Endothelial cell of umbilical vein (primary cell): ENCODE data around the gene SNX5. TPM values are rescaled to one million over a fixed set of nuclear protein-coding genes. Genes with fewer than 3 reads are reported as not detected.

Source experiments
- BruUV-seq: library from RNA; stranded (reverse); fragments of 400-500 nt; replicated peaks from 2 replicates; lab custom pipeline; 2021; lab: Mats Ljungman, UMichigan
- CTCF ChIA-PET: fragments of 300-600, 350-600 bp; sonication (Branson Sonifier 250); formaldehyde crosslinking; loops from one replicate; lab custom pipeline; 2021; ENCODE audit warnings: antibody characterized with exemption, inconsistent platforms; lab: Charles Lee
- POLR2A ChIA-PET: fragments of 300-600, 350-600 bp; sonication (Branson Sonifier 250); formaldehyde crosslinking; loops from one replicate; lab custom pipeline; 2021; ENCODE audit warnings: antibody characterized with exemption, inconsistent platforms; lab: Charles Lee
- DNase-seq: peaks from one replicate; pipeline ENCODE4 v3.0.0-alpha.2; 2011; ENCODE audit warnings: low read depth, low spot score
- FAIRE-seq: peaks from 2 replicates; lab custom pipeline; 2011; peaks lifted over from hg19 to GRCh38; lab: Jason Lieb, UNC
- H2AFZ ChIP-seq: 2 replicates; pipeline ENCODE4 v1.6.0; 2012; ENCODE audit warnings: low read depth, low read length, control low read depth, inconsistent platforms
- H3K27ac ChIP-seq: 2 replicates; pipeline ENCODE4 v1.5.1; 2011; ENCODE audit warnings: low read depth, mild to moderate bottlenecking, control low read depth, low read length, moderate library complexity; ENCODE audit not compliant: insufficient read depth
- H3K27me3 ChIP-seq, 2 experiments: 2 replicates each; pipeline versions ENCODE4 v1.6.0 to v1.6.1; 2011; ENCODE audit warnings: low read length in 2 of 2, mixed read lengths in 1 of 2; ENCODE audit not compliant: control insufficient read depth in 2 of 2, insufficient read depth in 2 of 2
- H3K36me3 ChIP-seq, 2 experiments: 2 replicates in 1 of 2; 3 replicates in 1 of 2; pipeline ENCODE4 v1.5.1; 2011; ENCODE audit warnings: low read length in 2 of 2, mild to moderate bottlenecking in 1 of 2, moderate library complexity in 1 of 2; ENCODE audit not compliant: control insufficient read depth in 2 of 2, insufficient read depth in 2 of 2; ENCODE audit errors: extremely low read depth in 1 of 2
- H3K4me1 ChIP-seq: 3 replicates; pipeline ENCODE4 v1.5.1; 2011; ENCODE audit warnings: mild to moderate bottlenecking, low read length; ENCODE audit not compliant: control insufficient read depth, insufficient read depth; ENCODE audit errors: extremely low read depth
- H3K4me2 ChIP-seq: 2 replicates; pipeline ENCODE4 v1.6.1; 2011; ENCODE audit warnings: low read length, control low read depth, mixed read lengths; ENCODE audit not compliant: insufficient read depth
- H3K4me3 ChIP-seq, 3 experiments: fragments of 200-600 bp in 1 of 3; sonication (generic), shearing (Covaris generic) in 1 of 3; replicated peaks in 1 of 3; 2 replicates each; pipeline ENCODE4 v1.5.1; 2011 to 2016; ENCODE audit warnings: control low read depth in 3 of 3, low read length in 3 of 3, mild to moderate bottlenecking in 2 of 3, inconsistent platforms in 1 of 3, low read depth in 1 of 3, moderate library complexity in 1 of 3; ENCODE audit not compliant: insufficient read depth in 1 of 3
- H3K79me2 ChIP-seq: 2 replicates; pipeline ENCODE4 v1.6.0; 2012; ENCODE audit warnings: low read length, inconsistent platforms; ENCODE audit not compliant: control insufficient read depth, insufficient read depth
- H3K9ac ChIP-seq: replicated peaks from 2 replicates; pipeline ENCODE3; 2011; ENCODE audit warnings: low read length, control low read depth; ENCODE audit not compliant: insufficient read depth; ENCODE audit errors: extremely low read depth
- H3K9me1 ChIP-seq: replicated peaks from 3 replicates; pipeline ENCODE4 v1.6.0; 2011; ENCODE audit warnings: mild to moderate bottlenecking, low read length; ENCODE audit not compliant: control insufficient read depth, insufficient read depth; ENCODE audit errors: extremely low read depth
- H3K9me3 ChIP-seq: replicated peaks from 2 replicates; pipeline ENCODE4 v1.5.1; 2012; ENCODE audit warnings: low read length, inconsistent platforms; ENCODE audit not compliant: control insufficient read depth, insufficient read depth
- H4K20me1 ChIP-seq: replicated peaks from 2 replicates; pipeline ENCODE3; 2011; ENCODE audit warnings: mild to moderate bottlenecking, low read length; ENCODE audit not compliant: control insufficient read depth, insufficient read depth; ENCODE audit errors: extremely low read depth
- CTCF ChIP-seq, 2 donors: IDR thresholded peaks; 1 replicate in 1 of 2; 2 replicates in 1 of 2; pipeline ENCODE4 v1.5.1; 2011; ENCODE audit warnings: low read length in 2 of 2, mild to moderate bottlenecking in 2 of 2, moderate library complexity in 2 of 2, control low read depth in 1 of 2, inconsistent platforms in 1 of 2, low read depth in 1 of 2; ENCODE audit not compliant: insufficient read depth in 1 of 2; ENCODE audit errors: extremely low read depth in 1 of 2
- EZH2 ChIP-seq: IDR thresholded peaks from 2 replicates; pipeline ENCODE4 v1.6.1; 2012; ENCODE audit warnings: borderline replicate concordance, low read depth, mild to moderate bottlenecking, moderate library complexity, low read length, inconsistent platforms; ENCODE audit not compliant: severe bottlenecking
- FOS ChIP-seq: IDR thresholded peaks from 2 replicates; pipeline ENCODE4 v1.6.1; 2011; ENCODE audit warnings: mild to moderate bottlenecking, low read length, moderate library complexity, borderline replicate concordance; ENCODE audit not compliant: insufficient read depth
- GATA2 ChIP-seq: IDR thresholded peaks from 2 replicates; pipeline ENCODE4 v1.7.0; 2011; ENCODE audit warnings: low read depth, mild to moderate bottlenecking, moderate library complexity, mixed read lengths, low read length; ENCODE audit not compliant: insufficient read length, insufficient read depth
- JUN ChIP-seq: IDR thresholded peaks from 2 replicates; pipeline ENCODE4 v1.6.1; 2011; ENCODE audit warnings: borderline replicate concordance, low read depth; ENCODE audit not compliant: insufficient read length, insufficient read depth
- MAX ChIP-seq: IDR thresholded peaks from 2 replicates; pipeline ENCODE4 v1.6.1; 2011; ENCODE audit not compliant: insufficient read depth, insufficient read length
- MYC ChIP-seq: IDR thresholded peaks from one replicate; pipeline ENCODE4 v1.6.1; 2011; ENCODE audit warnings: mild to moderate bottlenecking, low read depth, low read length
- POLR2A ChIP-seq: IDR thresholded peaks from 2 replicates; pipeline ENCODE4 v1.6.1; 2012; ENCODE audit warnings: low read depth, mild to moderate bottlenecking, control low read depth, low read length
- POLR2AphosphoS5 ChIP-seq: IDR thresholded peaks from 2 replicates; pipeline ENCODE4 v1.6.1; 2012; ENCODE audit warnings: low read depth, mild to moderate bottlenecking, control low read depth, low read length, moderate library complexity; ENCODE audit not compliant: insufficient read depth
- dilution Hi-C: fragments of 300-500 bp; cut with MboI; formaldehyde crosslinking; loops from one replicate; pipeline ENCODE4 v1.15.0; 2019; ENCODE audit warnings: low sequenced_read_pairs; ENCODE audit not compliant: extremely low pct_ligation_motif_present
- intact Hi-C: fragments of 100-400 bp; cut with micrococcal nuclease; formaldehyde crosslinking; loops from one replicate; pipeline ENCODE4 v1.10.0; 2022
- polyA plus RNA-seq, 4 experiments: library from polyadenylated mRNA; depleted of rRNA in 3 of 4; stranded (reverse) in 3 of 4; unstranded in 1 of 4; fragments of >200 nt; gene quantifications; 2 replicates each; pipeline versions ENCODE4 v1.2.1 to v1.2.3, GENCODE V29; 2011 to 2012; ENCODE audit warnings: missing spikeins in 1 of 4
- total RNA-seq: library from RNA; stranded (reverse); gene quantifications from 2 replicates; pipeline ENCODE4 v1.2.3, GENCODE V29; 2021

Gene SNX5
- total and polyA plus RNA-seq, 2 donors (not counting 3 experiments of a cell fraction or from before 2014, with no cell fraction given): 76.2 to 121 TPM

- Histone ChIP-seq H3K79me2 (no peaks in the 10 kb centered on the region), H4K20me1 (no peaks in the 10 kb centered on the region), H3K27me3 (no peaks in the 10 kb centered on the region), H3K9me1 (no peaks in the 10 kb centered on the region), H3K4me2 (no peak overlapping the region), H3K36me3 (peaks cover 0 to 10% of the 10 kb centered on the region in 2 experiments), H3K27ac (no peak overlapping the region), H3K4me3 (no peak overlapping the region), H3K4me1 (peaks cover 14% of the 10 kb centered on the region), H3K9ac (no peak overlapping the region), H2AFZ (peak overlapping the region; percentile 12), H3K9me3 (no peaks in the 10 kb centered on the region)
- dilution Hi-C loops: no loop called here
- TF ChIP-seq MAX (no peak), JUN (no peak), MYC (no peak), POLR2AphosphoS5 (no peak), GATA2 (no peak), CTCF (IDR thresholded peaks at IDR 0.05; ENCODE audit: extremely low read depth in 1 of 2, insufficient read depth in 1 of 2, low read depth in 1 of 2, low read length in 2 of 2) (no peak), POLR2A (no peak), FOS (no peak), EZH2 (no peak)
- ChIA-PET CTCF (interaction anchor here (0.9 to 3.8 kb wide), 11 partner anchors 13 to 431 kb away, joined by 3 to 52 read pairs (median 7); partner anchors contain the start of gene RRBP1), POLR2A (interaction anchor here (0.8 to 1.6 kb wide), 2 partner anchors 254 to 255 kb away, joined by 3 read pairs; partner anchors contain the start of gene RRBP1)
- no peak for DNase-seq
- no TSS peak for BruUV-seq
- intact Hi-C loops: loop anchor here (2.0 to 5.0 kb wide), 2 partner anchors 38 to 404 kb away; partner anchors contain the start of gene BFSP1
- no peak for FAIRE-seq
Measured at GRCh38 chr20:17936286-17936760, 32.3 kb downstream of the SNX5 start.
